IMR-90 (cell line): Measurements from ENCODE around the gene TPGS1.
"Not testable (repeated sequence)": the region's sequence is repeated elsewhere in the genome, so short reads cannot be mapped to it uniquely, and the experiment has no call there.

Source experiments
- CEBPB ChIP-seq: IDR thresholded peaks from 2 replicates; pipeline ENCODE4 v1.6.1; 2012; ENCODE audit warnings: low read depth, low read length, improper control_type of control experiment
- CHD1 ChIP-seq: IDR thresholded peaks from 2 replicates; pipeline ENCODE4 v1.6.1; 2012; ENCODE audit warnings: low read depth, low read length, improper control_type of control experiment
- ELK1 ChIP-seq: fragments of 150-350 bp; IDR thresholded peaks from 2 replicates; pipeline ENCODE4 v1.6.1; 2016; ENCODE audit warnings: low read depth, mild to moderate bottlenecking, low read length, moderate library complexity, borderline replicate concordance
- FOS ChIP-seq: fragments of 150-350 bp; IDR thresholded peaks from 2 replicates; pipeline ENCODE4 v1.6.1; 2016; ENCODE audit warnings: low read depth, low read length
- MAFK ChIP-seq: IDR thresholded peaks from 2 replicates; pipeline ENCODE4 v1.6.1; 2012; ENCODE audit warnings: low read depth, low read length, improper control_type of control experiment
- MXI1 ChIP-seq: IDR thresholded peaks from 2 replicates; pipeline ENCODE4 v1.6.1; 2012; ENCODE audit warnings: low read depth, mild to moderate bottlenecking, low read length, moderate library complexity, borderline replicate concordance
- NFE2L2 ChIP-seq: fragments of 150-350 bp; IDR thresholded peaks from 2 replicates; pipeline ENCODE4 v1.6.1; 2016; ENCODE audit warnings: low read depth, mild to moderate bottlenecking, low read length
- POLR2A ChIP-seq: IDR thresholded peaks from 2 replicates; pipeline ENCODE4 v1.6.1; 2012; ENCODE audit warnings: mild to moderate bottlenecking, low read depth, low read length
- RAD21 ChIP-seq: IDR thresholded peaks from 2 replicates; pipeline ENCODE4 v1.6.1; 2012; ENCODE audit warnings: low read length, improper control_type of control experiment
- RFX5 ChIP-seq: IDR thresholded peaks from 2 replicates; pipeline ENCODE4 v1.8.0; 2012; ENCODE audit warnings: low read depth, mild to moderate bottlenecking, low read length, moderate library complexity
- SMC3 ChIP-seq: fragments of 150-350 bp; IDR thresholded peaks from 2 replicates; pipeline ENCODE4 v1.6.1; 2016; ENCODE audit warnings: low read depth, mild to moderate bottlenecking, antibody characterized with exemption, low read length, moderate library complexity
- USF2 ChIP-seq: fragments of 150-350 bp; IDR thresholded peaks from 2 replicates; pipeline ENCODE4 v1.6.1; 2017; ENCODE audit warnings: mild to moderate bottlenecking, antibody characterized with exemption, low read length, low read depth
- TF ChIP-seq, protein P1 (sequence below): conservative IDR thresholded peaks from 2 replicates; pipeline ENCODE4 v1.5.1; 2012; ENCODE audit warnings: mild to moderate bottlenecking, low read depth, low read length, improper control_type of control experiment

DNA sequence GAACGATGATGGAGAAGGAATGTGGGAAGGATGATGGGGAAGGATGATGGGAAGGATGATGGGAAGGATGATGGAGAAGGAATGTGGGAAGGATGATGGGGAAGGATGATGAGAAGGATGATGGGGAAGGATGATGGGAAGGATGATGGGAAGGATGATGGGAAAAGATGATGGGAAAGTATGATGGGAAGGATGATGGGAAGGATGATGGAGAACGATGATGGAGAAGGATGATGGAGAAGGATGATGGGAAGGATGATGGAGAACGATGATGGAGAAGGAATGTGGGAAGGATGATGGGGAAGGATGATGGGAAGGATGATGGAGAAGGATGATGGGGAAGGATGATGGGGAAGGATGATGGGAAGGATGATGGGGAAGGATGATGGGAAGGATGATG, 26.2 kb upstream of the TPGS1 start:
- not testable (repeated sequence) for TF ChIP-seq MAFK, POLR2A, RAD21, CEBPB, ELK1, RFX5, FOS, NFE2L2, MXI1, USF2, CHD1, SMC3
- TF ChIP-seq, protein P1, sequence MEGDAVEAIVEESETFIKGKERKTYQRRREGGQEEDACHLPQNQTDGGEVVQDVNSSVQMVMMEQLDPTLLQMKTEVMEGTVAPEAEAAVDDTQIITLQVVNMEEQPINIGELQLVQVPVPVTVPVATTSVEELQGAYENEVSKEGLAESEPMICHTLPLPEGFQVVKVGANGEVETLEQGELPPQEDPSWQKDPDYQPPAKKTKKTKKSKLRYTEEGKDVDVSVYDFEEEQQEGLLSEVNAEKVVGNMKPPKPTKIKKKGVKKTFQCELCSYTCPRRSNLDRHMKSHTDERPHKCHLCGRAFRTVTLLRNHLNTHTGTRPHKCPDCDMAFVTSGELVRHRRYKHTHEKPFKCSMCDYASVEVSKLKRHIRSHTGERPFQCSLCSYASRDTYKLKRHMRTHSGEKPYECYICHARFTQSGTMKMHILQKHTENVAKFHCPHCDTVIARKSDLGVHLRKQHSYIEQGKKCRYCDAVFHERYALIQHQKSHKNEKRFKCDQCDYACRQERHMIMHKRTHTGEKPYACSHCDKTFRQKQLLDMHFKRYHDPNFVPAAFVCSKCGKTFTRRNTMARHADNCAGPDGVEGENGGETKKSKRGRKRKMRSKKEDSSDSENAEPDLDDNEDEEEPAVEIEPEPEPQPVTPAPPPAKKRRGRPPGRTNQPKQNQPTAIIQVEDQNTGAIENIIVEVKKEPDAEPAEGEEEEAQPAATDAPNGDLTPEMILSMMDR, result not testable (repeated sequence)
